A673 (cell line): ENCODE measurements around the gene NAA15.

Experiments
- CTCF ChIP-seq: fragments of 300-800, 200-600 bp; sonication (generic); conservative IDR thresholded peaks from 2 replicates; pipeline ENCODE4 v1.5.1; 2017; ENCODE audit warnings: low read depth, mild to moderate bottlenecking, antibody characterized with exemption, low read length, moderate library complexity, mixed read lengths
- EZH2 ChIP-seq: fragments of 200-600 bp; sonication (generic); IDR thresholded peaks from 2 replicates; pipeline ENCODE4 v1.6.1; 2017; ENCODE audit warnings: borderline replicate concordance, low read depth, mild to moderate bottlenecking, mixed read lengths, antibody characterized with exemption, low read length; ENCODE audit not compliant: poor library complexity, severe bottlenecking

- TF ChIP-seq CTCF (no peak), EZH2 (no peak)
These were observed 5.4 kb upstream of the NAA15 start for GRCh38 chr4:139295942-139296299.
